ENCODE results near the gene HNF4A. TPM values are rescaled to one million over a fixed set of nuclear protein-coding genes. Genes with fewer than 3 reads are reported as not detected.

HNF4A gene
- total and polyA plus RNA-seq, 2 donors (not counting 3 experiments of a cell fraction or from before 2014, with no cell fraction given): not detected

GRCh38 chr20:44465001-44465560, 109.6 kb downstream of the HNF4A start:
- Histone ChIP-seq H3K27me3 (ENCODE audit: control insufficient read depth in 2 of 2, insufficient read depth in 2 of 2, low read length in 2 of 2) (no peaks in the 10 kb centered on the region), H3K4me2 (ENCODE audit: insufficient read depth, low read length) (no peak overlapping the region), H3K4me1 (ENCODE audit: control insufficient read depth, extremely low read depth, insufficient read depth, low read length) (no peaks in the 10 kb centered on the region), H3K9me1 (replicated peaks; ENCODE audit: control insufficient read depth, extremely low read depth, insufficient read depth, low read length) (no peaks in the 10 kb centered on the region), H4K20me1 (replicated peaks; ENCODE audit: control insufficient read depth, extremely low read depth, insufficient read depth, low read length) (no peaks in the 10 kb centered on the region), H3K4me3 (replicated peaks in 1 of 3; ENCODE audit: insufficient read depth in 1 of 3, low read depth in 1 of 3, low read length in 3 of 3) (no peak overlapping the region), H3K36me3 (ENCODE audit: control insufficient read depth in 2 of 2, extremely low read depth in 1 of 2, insufficient read depth in 2 of 2, low read length in 2 of 2) (no peaks in the 10 kb centered on the region), H3K27ac (ENCODE audit: insufficient read depth, low read depth, low read length) (no peak overlapping the region), H2AFZ (ENCODE audit: low read depth, low read length) (no peak overlapping the region), H3K9me3 (replicated peaks; ENCODE audit: control insufficient read depth, insufficient read depth, low read length) (no peaks in the 10 kb centered on the region), H3K9ac (replicated peaks; ENCODE audit: extremely low read depth, insufficient read depth, low read length) (no peak overlapping the region), H3K79me2 (ENCODE audit: control insufficient read depth, insufficient read depth, low read length) (no peaks in the 10 kb centered on the region)
- no peak for FAIRE-seq
- dilution Hi-C loops (cut with MboI; ENCODE audit: extremely low pct_ligation_motif_present, low sequenced_read_pairs): no loop called here
- CTCF ChIA-PET: interaction anchor here (1.8 kb wide), 1 partner anchor 81 kb away, joined by 4 read pairs; no protein-coding TSS in a partner anchor
- no TSS peak for BruUV-seq (replicated peaks)
- intact Hi-C loops (cut with micrococcal nuclease): loop anchor here (10.0 kb wide), 1 partner anchor 350 kb away; no protein-coding TSS in a partner anchor
- POLR2A ChIA-PET: no interaction called here
- TF ChIP-seq POLR2A (IDR thresholded peaks at IDR 0.05; ENCODE audit: low read depth, low read length) (no peak), MYC (IDR thresholded peaks at IDR 0.05; ENCODE audit: low read depth, low read length) (no peak), JUN (IDR thresholded peaks at IDR 0.05; ENCODE audit: borderline replicate concordance, insufficient read depth, insufficient read length, low read depth) (no peak), FOS (IDR thresholded peaks at IDR 0.05; ENCODE audit: borderline replicate concordance, insufficient read depth, low read length) (no peak), CTCF (IDR thresholded peaks at IDR 0.05; ENCODE audit: extremely low read depth in 1 of 2, insufficient read depth in 1 of 2, low read depth in 1 of 2, low read length in 2 of 2) (no peak), MAX (IDR thresholded peaks at IDR 0.05; ENCODE audit: insufficient read depth, insufficient read length) (no peak), POLR2AphosphoS5 (IDR thresholded peaks at IDR 0.05; ENCODE audit: insufficient read depth, low read depth, low read length) (no peak), GATA2 (IDR thresholded peaks at IDR 0.05; ENCODE audit: insufficient read depth, insufficient read length, low read depth, low read length) (no peak), EZH2 (IDR thresholded peaks at IDR 0.05; ENCODE audit: borderline replicate concordance, low read depth, low read length, severe bottlenecking) (no peak)
- no peak for DNase-seq (ENCODE audit: low read depth, low spot score)
